Psoas muscle (tissue), 8 donors: ENCODE data around the gene SSBP1. TPM values are rescaled to one million over a fixed set of nuclear protein-coding genes. Genes with fewer than 3 reads are reported as not detected.

Experiments used
- ATAC-seq, 4 donors: fragments of 200-7000 bp; cut with Tn5 transposase; one replicate each; pipeline ENCODE4 v1.9.1; 2020; ENCODE audit warnings: moderate library complexity in 3 of 4, mild to moderate bottlenecking in 2 of 4
- DNase-seq, 2 donors: peaks; one replicate each; pipeline ENCODE4 v3.0.0-alpha.2; 2020
- H3K27ac ChIP-seq: fragments of 200-600 bp; one replicate; pipeline ENCODE4 v1.8.0; 2022
- H3K27me3 ChIP-seq, 3 donors: fragments of 200-600 bp in 1 of 3; one replicate each; pipeline versions ENCODE4 v1.6.1 to v1.8.0; 2013 to 2022; ENCODE audit warnings: low read length in 2 of 3, mild to moderate bottlenecking in 2 of 3, moderate library complexity in 1 of 3; ENCODE audit not compliant: insufficient read depth in 3 of 3
- H3K36me3 ChIP-seq, 2 donors: fragments of 200-600 bp in 1 of 2; one replicate each; pipeline versions ENCODE4 v1.6.1 to v1.8.0; 2013 to 2022; ENCODE audit warnings: low read depth in 1 of 2, mild to moderate bottlenecking in 1 of 2, moderate library complexity in 1 of 2; ENCODE audit not compliant: insufficient read depth in 1 of 2
- H3K4me1 ChIP-seq: fragments of 200-600 bp; one replicate; pipeline ENCODE4 v1.8.0; 2022
- H3K4me3 ChIP-seq: fragments of 200-600 bp; one replicate; pipeline ENCODE4 v1.8.0; 2022; ENCODE audit warnings: mild to moderate bottlenecking
- H3K9me3 ChIP-seq: fragments of 200-600 bp; one replicate; pipeline ENCODE4 v1.8.0; 2022
- WGBS, 3 donors: extraction: QIAGEN DNeasy Blood & Tissue Kit; methylation state at CpG; one replicate each; pipeline versions ENCODE4 v1.1.6 to v1.1.7; 2013; 5-methylcytosine and 5-hydroxymethylcytosine counted together
- intact Hi-C, 2 donors: fragments of 100-400 bp; cut with DNase I; formaldehyde crosslinking; loops; one replicate each; pipeline versions ENCODE4 v1.11.0 to v1.14.2; 2022
- polyA plus RNA-seq, 3 donors: library from polyadenylated mRNA; stranded (reverse); fragments of 200-250 nt; gene quantifications; one replicate each; pipeline ENCODE4 v1.2.3, GENCODE V29; 2013
- total RNA-seq, 4 donors: library from RNA; stranded (reverse); fragmentation: NEBNext Ultra II Directional in 2 of 4; extraction: Animal tissue kit (Norgen Biotek cat#: 25700) in 2 of 4; gene quantifications; one replicate each; pipeline versions ENCODE4 v1.2.1 to v1.2.4, GENCODE V29; 2021 to 2023
- TF ChIP-seq, protein P1 (sequence below): fragments of 200-600 bp; IDR thresholded peaks from one replicate; pipeline ENCODE4 v1.8.0; 2022; ENCODE audit warnings: antibody characterized with exemption
- donor health status: healthy with polysubstance abuse.
- donor health status: DM: no; HTN: no; CAD: no; lungs with moderate emphysema.
- donor health status: Bipolar disorder and iron deficiency.
- donor health status: healthy.
- donor health status: DM: yes; HTN: yes; CAD: no.
- donor health status: DM: no; HTN: no; CAD: no.
- donor health status: DM: no; HTN: no; CAD: no.
- donor health status: DM: yes; HTN: yes; CAD: no.

The SSBP1 gene
- total and polyA plus RNA-seq, 7 donors = 61.3 to 272 (median 112) TPM

DNA sequence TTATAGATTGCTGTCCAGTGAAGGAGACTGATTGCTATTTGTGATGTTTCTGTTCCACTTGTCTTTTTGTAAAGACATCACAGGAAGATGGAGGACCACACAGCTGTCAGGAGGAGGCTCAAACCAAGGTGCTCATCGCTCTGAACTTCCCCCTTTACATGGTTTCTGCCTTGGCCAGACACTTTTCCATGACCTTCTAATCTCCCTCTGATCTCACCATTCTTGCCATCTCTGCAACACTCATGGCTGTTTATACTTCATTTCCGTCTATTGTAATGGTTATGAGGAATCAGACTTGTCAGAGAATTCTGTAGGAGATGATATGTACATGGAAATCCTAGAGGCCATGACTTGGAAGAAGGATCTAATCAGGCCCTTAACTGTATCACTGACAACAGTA is 50.1 kb downstream of the SSBP1 start:
- Histone ChIP-seq H3K36me3 (peaks cover 0 to 17% of the 10 kb centered on the region in 2 donors), H3K4me3 (no peak overlapping the region), H3K4me1 (no peaks in the 10 kb centered on the region), H3K9me3 (no peaks in the 10 kb centered on the region), H3K27me3 (no peaks in the 10 kb centered on the region), H3K27ac (no peak overlapping the region)
- intact Hi-C loops = loop anchor here in 1 of 2 donors (5.0 kb wide), 1 partner anchor 136 kb away; no protein-coding TSS in a partner anchor
- TF ChIP-seq, protein P1, sequence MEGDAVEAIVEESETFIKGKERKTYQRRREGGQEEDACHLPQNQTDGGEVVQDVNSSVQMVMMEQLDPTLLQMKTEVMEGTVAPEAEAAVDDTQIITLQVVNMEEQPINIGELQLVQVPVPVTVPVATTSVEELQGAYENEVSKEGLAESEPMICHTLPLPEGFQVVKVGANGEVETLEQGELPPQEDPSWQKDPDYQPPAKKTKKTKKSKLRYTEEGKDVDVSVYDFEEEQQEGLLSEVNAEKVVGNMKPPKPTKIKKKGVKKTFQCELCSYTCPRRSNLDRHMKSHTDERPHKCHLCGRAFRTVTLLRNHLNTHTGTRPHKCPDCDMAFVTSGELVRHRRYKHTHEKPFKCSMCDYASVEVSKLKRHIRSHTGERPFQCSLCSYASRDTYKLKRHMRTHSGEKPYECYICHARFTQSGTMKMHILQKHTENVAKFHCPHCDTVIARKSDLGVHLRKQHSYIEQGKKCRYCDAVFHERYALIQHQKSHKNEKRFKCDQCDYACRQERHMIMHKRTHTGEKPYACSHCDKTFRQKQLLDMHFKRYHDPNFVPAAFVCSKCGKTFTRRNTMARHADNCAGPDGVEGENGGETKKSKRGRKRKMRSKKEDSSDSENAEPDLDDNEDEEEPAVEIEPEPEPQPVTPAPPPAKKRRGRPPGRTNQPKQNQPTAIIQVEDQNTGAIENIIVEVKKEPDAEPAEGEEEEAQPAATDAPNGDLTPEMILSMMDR = no peak
- WGBS, 3 donors = 62 to 81% (median 80%) methylated on average over 2 of the region's 2 CpGs
- ATAC-seq (no peak), DNase-seq (no peak)

DNA sequence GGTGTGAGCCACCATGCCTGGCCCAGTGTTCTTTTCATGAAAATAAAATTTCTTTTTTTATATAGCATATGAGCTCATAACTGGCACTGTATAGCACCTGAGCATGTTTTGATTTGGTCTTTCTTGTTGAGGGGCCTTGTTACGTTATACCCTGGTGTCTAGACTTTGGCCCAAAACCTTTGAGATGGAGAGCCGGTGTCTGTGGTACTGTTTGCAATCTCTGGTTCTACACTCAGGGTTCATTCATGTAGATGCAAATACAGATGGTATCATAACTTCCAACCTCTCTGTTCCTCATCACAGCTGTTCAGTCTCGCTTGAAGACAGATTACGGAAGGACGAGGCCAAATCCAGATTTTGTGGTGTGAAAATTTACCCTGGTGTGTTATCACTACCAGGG is 51.8 kb downstream of the SSBP1 start, which contains the start of gene TAS2R5:
Gene TAS2R5 (plus strand): TSS at position 301 of the 400 bp plus-strand sequence. CDS start 145 bp downstream, outside the sequence.
- ATAC-seq = no peak
- Histone ChIP-seq H3K27me3 (no peaks in the 10 kb centered on the region), H3K4me1 (no peaks in the 10 kb centered on the region), H3K9me3 (no peaks in the 10 kb centered on the region), H3K27ac (no peak within 1 kb of the TSS), H3K36me3 (peaks cover 0 to 17% of the 10 kb centered on the region in 2 donors), H3K4me3 (no peak within 1 kb of the TSS)
- TF ChIP-seq, protein P1 = no peak
- intact Hi-C loops = loop anchor here in 1 of 2 donors (5.0 kb wide), 1 partner anchor 138 kb away; no protein-coding TSS in a partner anchor
- WGBS, 3 donors = 71 to 88% (median 75%) methylated on average over 5 of the region's 5 CpGs
- DNase-seq = no peak

DNA sequence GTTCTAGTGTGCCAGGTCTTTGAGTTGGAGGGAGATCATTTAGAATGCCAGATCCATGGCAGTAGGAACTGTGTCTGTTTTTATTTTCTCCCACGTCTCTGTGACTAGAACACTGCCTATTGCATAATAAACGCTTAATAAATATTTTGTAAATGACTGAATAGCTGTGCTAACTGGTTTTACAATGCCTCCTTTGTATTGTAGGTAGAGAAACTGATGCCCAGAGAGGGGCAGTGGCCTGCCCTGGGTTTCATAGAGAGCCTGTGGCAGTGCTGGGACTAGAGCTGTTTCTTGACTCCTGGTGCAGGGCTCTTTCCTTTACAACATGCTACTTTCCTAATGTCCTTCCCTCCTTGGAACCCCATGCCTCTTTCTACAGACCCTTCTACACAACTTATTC is 54.4 kb downstream of the SSBP1 start:
- H3K4me1 ChIP-seq = no peaks in the 10 kb centered on the region
- no peak overlapping the region for H3K4me3 ChIP-seq
- peaks cover 2 to 17% of the 10 kb centered on the region in 2 donors for H3K36me3 ChIP-seq
- DNase-seq (no peak), ATAC-seq (no peak)
- TF ChIP-seq, protein P1 = no peak
- intact Hi-C loops = no loop called here
- H3K9me3 ChIP-seq = no peaks in the 10 kb centered on the region
- H3K27ac ChIP-seq = no peak overlapping the region
- 72 to 83% (median 82%) methylated on average over 2 of the region's 2 CpGs for WGBS, 3 donors
- no peaks in the 10 kb centered on the region for H3K27me3 ChIP-seq

Other genes with a start within 250 kb of the SSBP1 start
- gene AGK, start 186.9 kb upstream of the SSBP1 start, total RNA-seq = 10 to 100 TPM in 2 of 4 donors, 1 to 10 TPM in 2; 7.8 to 15.4 (median 9.8) TPM
- gene AGK, start 186.9 kb upstream of the SSBP1 start, polyA plus RNA-seq = 10 to 100 TPM in 1 of 3 donors, 1 to 10 TPM in 2; 5.8 to 10.3 (median 7.3) TPM
- 1 to 10 TPM; 4.4 to 5.7 (median 5.0) TPM for gene DENND11, start 36.2 kb upstream of the SSBP1 start, total RNA-seq
- gene DENND11, start 36.2 kb upstream of the SSBP1 start, polyA plus RNA-seq = 1 to 10 TPM; 1.7 to 4.2 (median 2.3) TPM
- gene WEE2, start 30.0 kb upstream of the SSBP1 start, total RNA-seq = not detected
- not detected for gene WEE2, start 30.0 kb upstream of the SSBP1 start, polyA plus RNA-seq
- under 1 TPM; 0.20 to 0.26 (median 0.25) TPM for gene TAS2R3, start 25.7 kb downstream of the SSBP1 start, total RNA-seq
- gene TAS2R3, start 25.7 kb downstream of the SSBP1 start, polyA plus RNA-seq = under 1 TPM in 1 of 3 donors, not detected in 2; 0.08 TPM
- under 1 TPM; 0.15 to 0.60 (median 0.29) TPM for gene TAS2R4, start 38.3 kb downstream of the SSBP1 start, total RNA-seq
- gene TAS2R4, start 38.3 kb downstream of the SSBP1 start, polyA plus RNA-seq = under 1 TPM; 0.04 to 0.07 (median 0.04) TPM
- gene TAS2R5, start 51.9 kb downstream of the SSBP1 start, total RNA-seq = under 1 TPM in 2 of 4 donors, not detected in 2; 0.32 to 0.66 TPM
- under 1 TPM; 0.06 to 0.40 (median 0.21) TPM for gene TAS2R5, start 51.9 kb downstream of the SSBP1 start, polyA plus RNA-seq
- not detected for gene PRSS37, start 103.1 kb downstream of the SSBP1 start, total RNA-seq
- gene PRSS37, start 103.1 kb downstream of the SSBP1 start, polyA plus RNA-seq = not detected
- gene OR9A4, start 178.0 kb downstream of the SSBP1 start, total RNA-seq = not detected
- under 1 TPM in 1 of 3 donors, not detected in 2; 0.03 TPM for gene OR9A4, start 178.0 kb downstream of the SSBP1 start, polyA plus RNA-seq
- gene CLEC5A, start 208.6 kb downstream of the SSBP1 start, total RNA-seq = 1 to 10 TPM in 1 of 4 donors, under 1 TPM in 2, not detected in 1; 0.34 to 1.2 (median 0.91) TPM
- gene CLEC5A, start 208.6 kb downstream of the SSBP1 start, polyA plus RNA-seq = under 1 TPM; 0.04 to 0.33 (median 0.11) TPM
- not detected for gene TAS2R38, start 235.4 kb downstream of the SSBP1 start, total RNA-seq
- not detected for gene TAS2R38, start 235.4 kb downstream of the SSBP1 start, polyA plus RNA-seq